HG03432 (cell line): ENCODE data around the gene SLC15A4.
"Not testable (repeated sequence)": the region's sequence is repeated elsewhere in the genome, so short reads cannot be mapped to it uniquely, and the experiment has no call there.

Experiments used
- ATAC-seq: cut with Tn5 transposase; IDR thresholded peaks from one replicate; pipeline ENCODE4 v1.9.1; 2021; ENCODE audit warnings: mild to moderate bottlenecking, moderate library complexity; ENCODE audit not compliant: unreplicated experiment

SLC15A4 gene

GRCh38 chr12:128815779-128816642, 7.7 kb downstream of the SLC15A4 start:
- ATAC-seq: no peak

- no peak for ATAC-seq
Observed at GRCh38 chr12:128814411-128815261, 9.1 kb downstream of the SLC15A4 start.

DNA sequence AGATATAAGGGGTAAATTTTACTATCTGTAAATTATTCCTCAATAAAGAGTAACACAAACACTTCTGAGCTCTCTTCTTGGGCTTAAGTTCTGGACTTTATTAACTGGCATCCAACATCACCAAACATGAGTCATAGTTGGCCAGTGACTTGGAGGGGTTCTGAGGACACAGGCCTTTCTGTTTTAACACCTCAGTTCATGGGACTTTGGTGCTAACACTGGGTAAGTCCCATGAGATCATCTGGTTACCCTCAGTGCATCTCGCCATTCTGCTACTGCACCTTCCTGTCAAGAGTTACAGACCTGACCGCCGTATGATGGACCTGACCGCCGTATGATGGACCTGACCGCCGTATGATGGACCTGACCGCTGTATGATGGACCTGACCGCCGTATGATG, 9.9 kb downstream of the SLC15A4 start:
- peak; percentile 23 for ATAC-seq

- ATAC-seq: no peak
Observed at GRCh38 chr12:128813392-128813791, 10.4 kb downstream of the SLC15A4 start.

GRCh38 chr12:128811806-128812205, 12.0 kb downstream of the SLC15A4 start:
- ATAC-seq: peak; percentile 23

DNA sequence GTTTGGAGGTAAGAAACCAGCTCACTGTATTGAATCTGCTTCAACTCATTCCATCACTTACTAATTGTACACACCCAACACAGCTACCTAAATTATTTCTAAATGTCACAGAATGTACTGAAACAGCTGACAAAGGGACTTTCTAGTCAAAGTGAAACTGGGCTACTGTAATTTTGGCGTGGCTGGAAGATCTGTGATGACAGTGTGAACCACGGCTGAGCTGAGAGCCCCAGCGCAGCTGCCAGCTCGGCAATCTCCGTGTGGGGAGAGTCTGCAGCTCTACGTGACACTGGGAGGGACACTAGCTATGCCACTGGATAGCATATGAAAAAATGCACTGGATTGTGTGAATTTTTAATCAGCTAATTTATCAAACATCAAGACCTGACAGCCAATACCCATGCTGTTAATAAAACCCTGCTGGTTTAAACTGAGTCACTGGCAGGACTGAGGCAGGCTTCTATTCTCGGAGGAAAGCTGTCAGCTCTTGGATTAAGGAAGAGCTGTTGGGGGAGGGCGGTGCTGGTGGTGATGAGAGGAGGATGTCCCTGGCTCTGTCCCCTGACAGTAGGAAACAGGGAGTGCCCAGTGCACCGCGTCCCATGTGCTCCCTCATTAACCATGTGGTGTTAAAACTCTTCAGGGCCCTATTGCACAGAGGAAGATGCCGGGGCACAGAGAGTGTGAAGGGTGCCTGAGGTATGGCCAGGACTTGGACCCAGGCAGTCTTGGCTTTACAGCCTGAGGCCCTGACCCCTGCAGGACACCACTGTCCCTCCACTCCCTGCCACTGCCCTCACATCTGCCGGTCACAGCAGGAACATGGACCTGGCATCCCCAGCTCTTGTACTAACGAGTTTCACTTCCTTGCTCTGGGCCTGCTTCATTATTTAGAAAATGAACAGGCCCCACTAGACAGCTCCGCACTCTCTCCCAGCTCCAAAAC, 13.3 kb downstream of the SLC15A4 start:
- peak; percentile 85 for ATAC-seq

- no peak for ATAC-seq
Observed at GRCh38 chr12:128808651-128809050, 15.1 kb downstream of the SLC15A4 start.

GRCh38 chr12:128807161-128807724, 16.5 kb downstream of the SLC15A4 start:
- no peak for ATAC-seq

GRCh38 chr12:128806573-128806972, 17.2 kb downstream of the SLC15A4 start:
- ATAC-seq: no peak

- not testable (repeated sequence) for ATAC-seq
Observed at GRCh38 chr12:128805406-128805805, 18.4 kb downstream of the SLC15A4 start.

DNA sequence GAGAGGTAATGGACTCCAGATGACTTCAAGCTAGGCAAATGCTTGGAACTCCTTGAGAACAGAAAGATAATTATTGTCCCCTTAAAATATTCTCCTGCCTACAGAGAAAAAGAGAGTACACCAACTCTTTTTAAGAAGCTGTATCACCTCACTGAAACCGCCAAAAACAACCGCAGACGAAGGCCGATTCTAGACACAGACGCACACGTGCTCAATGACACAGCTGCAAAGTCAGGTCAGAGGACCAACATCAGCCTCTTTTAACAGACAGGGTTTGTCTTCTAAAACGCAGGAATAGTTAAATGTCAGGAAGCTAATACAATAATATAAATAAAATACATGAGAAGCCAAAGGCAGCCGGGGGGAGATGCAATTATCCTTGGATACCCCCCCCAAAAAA, 19.0 kb downstream of the SLC15A4 start:
- no peak for ATAC-seq

DNA sequence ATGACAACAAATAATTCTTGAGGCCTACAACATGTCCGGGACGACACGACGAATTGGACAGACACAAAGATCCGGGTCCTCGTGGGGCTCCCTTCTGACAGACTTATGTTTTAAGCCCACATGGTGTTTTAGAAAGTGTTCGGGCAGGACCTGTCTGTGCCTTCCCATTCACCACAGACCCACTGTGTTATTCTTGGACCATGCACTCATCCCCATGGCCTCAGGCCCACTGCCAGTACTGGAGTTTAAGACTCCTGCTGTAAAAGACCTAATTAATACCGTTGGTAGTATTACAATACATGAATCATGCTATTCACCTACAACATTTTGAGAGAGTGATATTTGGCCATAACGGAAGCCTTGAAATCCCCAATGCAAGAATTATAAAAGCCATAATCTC, 20.0 kb downstream of the SLC15A4 start:
- ATAC-seq: no peak

DNA sequence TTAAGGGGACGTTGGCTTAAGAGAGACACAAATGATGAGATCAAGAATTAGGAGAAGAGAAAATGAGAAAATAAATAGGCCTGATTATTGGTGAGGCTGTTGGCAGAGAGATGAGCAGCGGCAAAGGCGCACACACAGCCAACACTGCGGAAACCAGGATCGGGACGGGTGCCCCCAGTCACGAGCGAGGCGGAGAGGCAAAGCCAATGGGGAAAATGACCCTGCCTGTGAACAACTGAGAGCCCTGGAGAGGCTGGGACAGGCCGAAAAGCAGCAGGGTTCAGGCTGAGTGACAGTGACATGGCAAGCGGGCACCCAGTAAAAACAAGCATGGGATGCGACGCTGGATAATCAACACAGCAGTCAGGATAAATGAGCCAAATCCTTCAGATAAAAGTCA, 21.0 kb downstream of the SLC15A4 start:
- no peak for ATAC-seq

GRCh38 chr12:128801879-128802391, 21.8 kb downstream of the SLC15A4 start:
- ATAC-seq: no peak

- no peak for ATAC-seq
Observed at GRCh38 chr12:128800606-128801005, 23.2 kb downstream of the SLC15A4 start.

GRCh38 chr12:128798571-128799341, 25.0 kb downstream of the SLC15A4 start:
- no peak for ATAC-seq

- peak; percentile 68 for ATAC-seq
Observed at GRCh38 chr12:128797119-128798118, 26.3 kb downstream of the SLC15A4 start.

- ATAC-seq: no peak
Observed at GRCh38 chr12:128796439-128797118, 27.2 kb downstream of the SLC15A4 start.
